Gastroesophageal sphincter (tissue), 3 donors: Measurements from ENCODE around the gene MBTPS1.

Experiments
- CTCF ChIP-seq, 4 experiments: fragments of 200-600 bp in 2 of 4; fragments of 450-650 bp in 2 of 4; sonication (generic) in 1 of 4; IDR thresholded peaks; one replicate each; pipeline ENCODE4 v1.5.1; 2017 to 2019; ENCODE audit warnings: antibody characterized with exemption in 4 of 4, mild to moderate bottlenecking in 2 of 4, moderate library complexity in 2 of 4
- POLR2AphosphoS5 ChIP-seq: sonication (generic); formaldehyde crosslinking; IDR thresholded peaks from one replicate; pipeline ENCODE4 v1.6.1; 2017; ENCODE audit warnings: antibody characterized with exemption

GRCh38 chr16:84014570-84015327 lies 102.0 kb downstream of the MBTPS1 start:
- TF ChIP-seq POLR2AphosphoS5 (no peak), CTCF (IDR thresholded peaks at IDR 0.05) (no peak)
